ENCODE data around the gene EXOC2.

Gene EXOC2

DNA sequence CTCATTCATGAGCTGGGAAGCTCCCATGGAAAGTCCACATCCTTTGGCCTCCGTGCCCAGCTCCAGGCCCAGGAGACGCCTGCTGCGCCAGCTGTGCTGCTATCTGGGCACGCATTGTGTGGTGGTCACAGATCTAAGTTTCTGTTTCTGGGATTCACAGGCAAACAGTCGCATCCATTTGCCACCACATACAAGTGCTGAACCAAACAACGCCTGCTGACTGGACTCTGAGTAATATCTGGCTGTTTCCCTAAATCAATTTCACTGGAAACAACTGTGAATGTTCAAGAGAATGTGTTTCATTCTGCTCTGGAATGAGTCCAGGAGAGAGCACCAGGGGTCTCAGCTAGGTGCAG is 255.9 kb downstream of the EXOC2 start:
- no peak for DNase-seq

DNA sequence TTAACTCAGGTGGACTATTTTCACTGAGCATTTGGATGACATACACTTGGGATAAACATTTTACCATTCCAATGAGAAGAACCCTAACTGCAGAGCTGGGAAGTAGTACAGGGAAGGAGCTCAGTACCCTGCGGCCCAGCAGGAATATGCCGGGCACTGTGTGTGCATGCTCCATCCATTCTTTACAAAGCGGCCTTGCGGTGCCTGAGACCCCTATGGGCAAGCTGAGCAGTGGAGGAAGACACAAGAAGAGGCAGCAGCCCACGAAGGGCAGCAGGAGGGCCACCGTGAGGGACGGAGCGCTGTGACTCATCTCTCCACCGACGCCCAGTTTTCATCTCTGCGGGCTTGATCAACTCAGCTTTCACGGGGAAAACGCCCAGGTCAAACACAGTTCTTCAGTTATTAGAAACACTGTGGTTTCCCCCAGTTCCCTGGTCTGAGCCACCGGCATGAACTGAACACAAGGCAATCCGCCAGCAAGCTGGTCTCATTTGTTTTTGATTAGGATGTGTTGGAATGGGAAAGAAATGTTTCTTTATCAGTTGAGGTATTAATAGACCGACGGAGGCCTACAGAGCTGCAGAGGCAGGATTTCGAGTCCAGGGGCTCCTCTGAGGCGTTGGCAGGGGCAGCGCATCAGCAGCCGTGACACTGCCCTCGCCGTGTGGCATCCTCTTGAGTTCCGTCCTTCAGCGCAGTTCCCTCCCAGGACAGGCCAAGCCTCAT is 256.5 kb downstream of the EXOC2 start:
- DNase-seq = peak; percentile 63

DNA sequence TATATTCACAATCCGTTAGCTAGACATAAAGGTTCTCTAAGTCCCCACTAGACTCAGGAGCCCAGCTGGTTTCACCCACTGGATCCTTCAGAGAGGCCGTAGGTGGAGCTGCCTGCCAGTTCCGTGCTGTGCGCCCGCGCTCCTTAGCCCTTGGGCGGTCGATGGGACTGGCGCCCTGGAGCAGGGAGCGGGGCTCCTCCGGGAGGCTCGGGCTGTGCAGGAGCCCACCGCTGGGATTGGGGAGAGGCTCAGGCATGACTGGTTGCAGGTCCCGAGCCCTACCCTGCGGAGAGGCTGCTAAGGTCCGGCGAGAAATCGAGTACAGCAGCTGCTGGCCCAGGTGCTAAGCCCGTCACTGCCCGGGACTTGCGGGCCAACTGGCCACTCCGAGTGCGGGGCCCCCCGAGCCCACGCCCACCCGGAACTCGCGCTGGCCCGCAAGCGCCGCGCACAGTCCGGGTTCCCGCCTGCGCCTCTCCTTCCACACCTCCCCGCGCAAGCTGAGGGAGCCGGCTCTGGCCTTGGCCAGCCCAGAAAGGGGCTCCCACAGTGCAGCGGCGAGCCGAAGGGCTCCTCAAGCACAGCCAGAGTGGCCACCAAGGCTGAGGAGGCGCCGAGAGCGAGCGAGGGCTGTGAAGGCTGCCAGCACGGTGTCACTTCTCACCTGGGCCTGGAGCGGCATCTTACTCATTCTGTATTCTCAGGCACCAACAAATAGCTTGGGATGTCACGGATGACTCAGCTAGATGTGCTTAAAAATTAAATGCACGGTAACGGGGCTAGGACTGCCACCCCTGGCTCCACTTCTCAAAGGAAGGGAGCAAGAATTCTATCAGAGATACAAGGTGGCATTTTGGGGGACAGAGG is 257.3 kb downstream of the EXOC2 start:
- no peak for DNase-seq

Measured in eye (tissue), 1 donor.